Measurements from ENCODE around the gene SLC26A1.

SLC26A1 gene

GRCh38 chr4:1019729-1020470, 26.7 kb upstream of the SLC26A1 start:
- Histone ChIP-seq H3K4me2 (ENCODE audit: low read length) (no peak overlapping the region), H3K9me2 (ENCODE audit: low read depth, low read length) (no peaks in the 10 kb centered on the region), H3K27ac (ENCODE audit: low read depth, low read length, poor library complexity, severe bottlenecking) (no peak overlapping the region), H3K9ac (ENCODE audit: low read length) (no peak overlapping the region), H3K9me3 (ENCODE audit: low read length) (no peaks in the 10 kb centered on the region), H4K20me1 (ENCODE audit: insufficient read depth, low read length) (no peaks in the 10 kb centered on the region), H3K4me3 (ENCODE audit: low read depth, low read length, poor library complexity, severe bottlenecking) (no peak overlapping the region), H3K27me3 (ENCODE audit: insufficient read depth, low read length) (no peaks in the 10 kb centered on the region), H2AFZ (ENCODE audit: low read length) (no peak overlapping the region), H3K79me2 (ENCODE audit: insufficient read depth, low read length) (no peaks in the 10 kb centered on the region), H3K36me3 (ENCODE audit: insufficient read depth, low read length) (no peaks in the 10 kb centered on the region), H3F3A (ENCODE audit: insufficient read depth, low read length) (no peaks in the 10 kb centered on the region), H3K4me1 (ENCODE audit: insufficient read depth, low read length, severe bottlenecking) (no peaks in the 10 kb centered on the region)
- TF ChIP-seq EZH2 (IDR thresholded peaks at IDR 0.05; ENCODE audit: borderline replicate concordance, low read length) = no peak
- TF ChIP-seq, protein P1, sequence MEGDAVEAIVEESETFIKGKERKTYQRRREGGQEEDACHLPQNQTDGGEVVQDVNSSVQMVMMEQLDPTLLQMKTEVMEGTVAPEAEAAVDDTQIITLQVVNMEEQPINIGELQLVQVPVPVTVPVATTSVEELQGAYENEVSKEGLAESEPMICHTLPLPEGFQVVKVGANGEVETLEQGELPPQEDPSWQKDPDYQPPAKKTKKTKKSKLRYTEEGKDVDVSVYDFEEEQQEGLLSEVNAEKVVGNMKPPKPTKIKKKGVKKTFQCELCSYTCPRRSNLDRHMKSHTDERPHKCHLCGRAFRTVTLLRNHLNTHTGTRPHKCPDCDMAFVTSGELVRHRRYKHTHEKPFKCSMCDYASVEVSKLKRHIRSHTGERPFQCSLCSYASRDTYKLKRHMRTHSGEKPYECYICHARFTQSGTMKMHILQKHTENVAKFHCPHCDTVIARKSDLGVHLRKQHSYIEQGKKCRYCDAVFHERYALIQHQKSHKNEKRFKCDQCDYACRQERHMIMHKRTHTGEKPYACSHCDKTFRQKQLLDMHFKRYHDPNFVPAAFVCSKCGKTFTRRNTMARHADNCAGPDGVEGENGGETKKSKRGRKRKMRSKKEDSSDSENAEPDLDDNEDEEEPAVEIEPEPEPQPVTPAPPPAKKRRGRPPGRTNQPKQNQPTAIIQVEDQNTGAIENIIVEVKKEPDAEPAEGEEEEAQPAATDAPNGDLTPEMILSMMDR (IDR thresholded peaks at IDR 0.05; ENCODE audit: low read length) = no peak

DNA sequence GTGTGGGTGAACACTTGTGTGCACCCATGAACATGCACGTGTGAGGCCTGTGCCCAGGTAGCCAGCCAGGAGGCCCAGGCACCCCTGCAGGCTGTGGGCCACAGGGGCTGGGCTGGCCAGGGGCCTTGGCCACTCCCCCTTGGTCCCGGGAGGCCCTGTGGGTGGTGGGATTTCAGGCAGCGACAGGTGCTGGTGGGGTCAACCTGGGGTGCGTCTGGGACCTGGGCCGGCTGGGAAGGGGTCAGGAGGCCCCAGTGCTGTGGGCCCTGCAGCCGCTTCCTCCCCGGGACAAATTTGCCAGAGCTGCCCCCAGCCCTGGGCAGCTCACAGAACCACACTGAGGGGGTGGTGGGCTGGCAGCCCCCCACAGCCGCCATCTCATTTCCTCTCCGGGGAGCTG, 26.1 kb upstream of the SLC26A1 start:
- Histone ChIP-seq H2AFZ (ENCODE audit: low read length) (no peak overlapping the region), H4K20me1 (ENCODE audit: insufficient read depth, low read length) (no peaks in the 10 kb centered on the region), H3K4me3 (ENCODE audit: low read depth, low read length, poor library complexity, severe bottlenecking) (no peak overlapping the region), H3K4me1 (ENCODE audit: insufficient read depth, low read length, severe bottlenecking) (no peaks in the 10 kb centered on the region), H3K9ac (ENCODE audit: low read length) (no peak overlapping the region), H3K79me2 (ENCODE audit: insufficient read depth, low read length) (no peaks in the 10 kb centered on the region), H3K9me3 (ENCODE audit: low read length) (no peaks in the 10 kb centered on the region), H3K9me2 (ENCODE audit: low read depth, low read length) (no peaks in the 10 kb centered on the region), H3F3A (ENCODE audit: insufficient read depth, low read length) (no peaks in the 10 kb centered on the region), H3K4me2 (ENCODE audit: low read length) (no peak overlapping the region), H3K27me3 (ENCODE audit: insufficient read depth, low read length) (no peaks in the 10 kb centered on the region), H3K27ac (ENCODE audit: low read depth, low read length, poor library complexity, severe bottlenecking) (no peak overlapping the region), H3K36me3 (ENCODE audit: insufficient read depth, low read length) (no peaks in the 10 kb centered on the region)
- no peak for TF ChIP-seq EZH2 (IDR thresholded peaks at IDR 0.05; ENCODE audit: borderline replicate concordance, low read length)
- TF ChIP-seq, protein P1 (IDR thresholded peaks at IDR 0.05; ENCODE audit: low read length) = no peak

- Histone ChIP-seq H3K27ac (ENCODE audit: low read depth, low read length, poor library complexity, severe bottlenecking) (no peak overlapping the region), H3K9me2 (ENCODE audit: low read depth, low read length) (no peaks in the 10 kb centered on the region), H3K9me3 (ENCODE audit: low read length) (no peaks in the 10 kb centered on the region), H3K4me1 (ENCODE audit: insufficient read depth, low read length, severe bottlenecking) (no peaks in the 10 kb centered on the region), H2AFZ (ENCODE audit: low read length) (no peak overlapping the region), H3K4me3 (ENCODE audit: low read depth, low read length, poor library complexity, severe bottlenecking) (no peak overlapping the region), H3K4me2 (ENCODE audit: low read length) (no peak overlapping the region), H3K27me3 (ENCODE audit: insufficient read depth, low read length) (no peaks in the 10 kb centered on the region), H3K9ac (ENCODE audit: low read length) (no peak overlapping the region), H3K36me3 (ENCODE audit: insufficient read depth, low read length) (no peaks in the 10 kb centered on the region), H3F3A (ENCODE audit: insufficient read depth, low read length) (no peaks in the 10 kb centered on the region), H4K20me1 (ENCODE audit: insufficient read depth, low read length) (no peaks in the 10 kb centered on the region), H3K79me2 (ENCODE audit: insufficient read depth, low read length) (no peaks in the 10 kb centered on the region)
- no peak for TF ChIP-seq EZH2 (IDR thresholded peaks at IDR 0.05; ENCODE audit: borderline replicate concordance, low read length)
- TF ChIP-seq, protein P1 (IDR thresholded peaks at IDR 0.05; ENCODE audit: low read length) = no peak
These were observed 25.2 kb upstream of the SLC26A1 start for GRCh38 chr4:1018147-1019020.
